ENCODE data around the gene LYRM1.
A peak's percentile ranks its signal among the peaks of the same experiment; 100 is the strongest.

DNA sequence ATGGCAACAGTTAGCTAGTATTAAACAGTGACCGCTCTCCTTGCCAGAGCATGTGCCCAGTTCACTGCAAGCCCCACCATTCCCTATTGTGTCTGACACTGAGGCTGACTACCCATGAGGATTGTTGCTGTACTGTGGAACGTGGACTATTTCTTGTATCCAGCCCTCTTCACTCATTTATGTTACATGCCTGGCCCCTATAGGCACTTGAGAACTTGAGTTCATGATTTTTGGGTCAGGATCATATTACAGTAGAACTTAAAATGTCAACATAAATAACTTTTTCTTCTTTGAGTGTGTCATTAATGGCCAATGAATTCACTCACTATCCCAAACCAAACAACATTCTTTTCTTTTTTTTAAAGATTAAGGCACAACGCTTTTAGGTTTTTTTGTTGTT, 55.7 kb downstream of the LYRM1 start:
- TF ChIP-seq, protein P1, sequence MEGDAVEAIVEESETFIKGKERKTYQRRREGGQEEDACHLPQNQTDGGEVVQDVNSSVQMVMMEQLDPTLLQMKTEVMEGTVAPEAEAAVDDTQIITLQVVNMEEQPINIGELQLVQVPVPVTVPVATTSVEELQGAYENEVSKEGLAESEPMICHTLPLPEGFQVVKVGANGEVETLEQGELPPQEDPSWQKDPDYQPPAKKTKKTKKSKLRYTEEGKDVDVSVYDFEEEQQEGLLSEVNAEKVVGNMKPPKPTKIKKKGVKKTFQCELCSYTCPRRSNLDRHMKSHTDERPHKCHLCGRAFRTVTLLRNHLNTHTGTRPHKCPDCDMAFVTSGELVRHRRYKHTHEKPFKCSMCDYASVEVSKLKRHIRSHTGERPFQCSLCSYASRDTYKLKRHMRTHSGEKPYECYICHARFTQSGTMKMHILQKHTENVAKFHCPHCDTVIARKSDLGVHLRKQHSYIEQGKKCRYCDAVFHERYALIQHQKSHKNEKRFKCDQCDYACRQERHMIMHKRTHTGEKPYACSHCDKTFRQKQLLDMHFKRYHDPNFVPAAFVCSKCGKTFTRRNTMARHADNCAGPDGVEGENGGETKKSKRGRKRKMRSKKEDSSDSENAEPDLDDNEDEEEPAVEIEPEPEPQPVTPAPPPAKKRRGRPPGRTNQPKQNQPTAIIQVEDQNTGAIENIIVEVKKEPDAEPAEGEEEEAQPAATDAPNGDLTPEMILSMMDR (conservative IDR thresholded peaks at IDR 0.05 in 1 of 2, IDR thresholded peaks at IDR 0.05 in 1 of 2; ENCODE audit: low read depth in 1 of 2, low read length in 2 of 2), result peak; percentile 10 to 37
- TF ChIP-seq EZH2 (IDR thresholded peaks at IDR 0.05; ENCODE audit: low read length, missing control alignments), result no peak
